ENCODE data around the gene SH3PXD2B. TPM values are rescaled to one million over a fixed set of nuclear protein-coding genes. Genes with fewer than 3 reads are reported as not detected.

SH3PXD2B gene
- total and polyA plus RNA-seq, 2 experiments from 2014 or later = 15.2 to 19.8 TPM

DNA sequence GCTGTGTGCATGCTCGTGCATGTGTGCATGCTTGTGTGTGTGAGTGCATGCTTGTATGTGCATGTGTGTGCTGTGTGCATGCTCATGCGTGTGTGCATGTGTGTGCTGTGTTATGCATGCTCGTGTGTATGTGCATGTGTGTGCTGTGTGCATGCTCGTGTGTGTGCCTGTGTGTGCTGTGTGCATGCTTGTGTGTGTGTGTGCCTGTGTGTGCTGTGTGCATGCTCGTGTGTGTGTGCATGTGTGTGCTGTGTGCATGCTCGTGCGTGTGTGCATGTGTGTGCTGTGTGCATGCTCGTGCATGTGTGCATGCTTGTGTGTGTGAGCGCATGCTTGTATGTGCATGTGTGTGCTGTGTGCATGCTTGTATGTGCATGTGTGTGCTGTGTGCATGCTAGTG lies 30.3 kb upstream of the SH3PXD2B start:
- H3F3A ChIP-seq (ENCODE audit: insufficient read depth) = no peaks in the 10 kb centered on the region
- no peaks in the 10 kb centered on the region for H3K27me3 ChIP-seq (replicated peaks; ENCODE audit: insufficient read depth)
- no peaks in the 10 kb centered on the region for H3K9me3 ChIP-seq (ENCODE audit: low read depth)
- H3K79me2 ChIP-seq (ENCODE audit: insufficient read depth) = no peaks in the 10 kb centered on the region
- no peaks in the 10 kb centered on the region for H3K4me1 ChIP-seq (ENCODE audit: insufficient read depth)
- WGBS, 2 experiments (ENCODE audit: low coverage in 1 of 2, low lambda C conversion rate in 2 of 2, missing lambda C conversion rate in 2 of 2) = 50 to 54% methylated on average over 5 to 9 of the region's 9 CpGs
- H3K36me3 ChIP-seq (ENCODE audit: low read depth) = no peaks in the 10 kb centered on the region
- H3K9me2 ChIP-seq (ENCODE audit: insufficient read depth) = no peaks in the 10 kb centered on the region
- TF ChIP-seq EZH2 (IDR thresholded peaks at IDR 0.05; ENCODE audit: insufficient read depth, poor library complexity, severe bottlenecking) = no peak
- H3K4me3 ChIP-seq = no peak overlapping the region
- H4K20me1 ChIP-seq (ENCODE audit: insufficient read depth) = no peaks in the 10 kb centered on the region
- no peak overlapping the region for H3K9ac ChIP-seq
- no peak overlapping the region for H2AFZ ChIP-seq
- in situ Hi-C loops (cut with MboI) = no loop called here
- no peak overlapping the region for H3K27ac ChIP-seq
- H3K4me2 ChIP-seq (ENCODE audit: unreplicated experiment) = no peak overlapping the region
- no peak for DNase-seq

DNA sequence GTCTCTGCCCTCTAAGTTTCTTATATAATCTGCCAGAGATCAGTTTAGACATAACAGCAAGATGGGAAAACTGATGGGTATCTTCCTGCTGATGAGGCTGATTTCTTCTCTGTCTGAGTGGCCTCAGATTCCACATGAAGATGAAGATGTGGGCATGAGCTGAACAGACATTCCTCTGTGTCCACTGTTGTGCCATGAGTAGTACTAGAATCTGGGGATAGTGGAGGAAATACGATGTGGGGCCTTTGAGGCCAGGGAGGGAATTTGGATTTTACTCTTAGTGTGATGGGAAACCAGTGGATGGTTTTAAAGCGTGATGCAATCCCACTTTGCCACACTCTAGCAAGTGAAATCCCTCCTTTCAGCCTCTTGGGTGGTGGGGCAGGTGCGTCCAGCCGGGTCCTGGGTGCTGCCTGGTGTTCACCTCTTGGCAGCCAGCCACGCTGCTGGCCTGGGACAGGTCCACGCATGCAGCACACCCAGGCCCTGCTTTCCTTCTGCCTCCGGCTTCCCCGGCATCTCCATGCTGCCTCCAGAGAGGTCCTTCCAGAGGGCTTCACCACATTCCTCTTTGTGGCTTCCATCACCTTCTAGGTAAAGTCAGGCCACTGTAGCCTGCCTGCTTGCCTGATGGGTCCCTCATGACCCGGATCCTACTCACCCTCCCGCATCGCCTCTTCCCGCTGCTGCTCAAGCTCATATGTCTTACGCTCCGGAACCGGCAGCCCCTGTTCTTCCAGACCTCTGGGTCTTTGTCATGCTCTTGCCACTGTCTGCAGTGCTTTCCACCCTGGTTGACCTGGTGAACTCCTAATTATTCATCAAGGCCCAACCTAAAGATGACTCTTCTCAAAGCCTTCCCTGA lies 28.1 kb upstream of the SH3PXD2B start:
- H3K9me3 ChIP-seq (ENCODE audit: low read depth) = no peaks in the 10 kb centered on the region
- no peak overlapping the region for H3K9ac ChIP-seq
- no peaks in the 10 kb centered on the region for H3K4me1 ChIP-seq (ENCODE audit: insufficient read depth)
- no peaks in the 10 kb centered on the region for H3K27me3 ChIP-seq (replicated peaks; ENCODE audit: insufficient read depth)
- H3F3A ChIP-seq (ENCODE audit: insufficient read depth) = no peaks in the 10 kb centered on the region
- in situ Hi-C loops (cut with MboI) = no loop called here
- TF ChIP-seq EZH2 (IDR thresholded peaks at IDR 0.05; ENCODE audit: insufficient read depth, poor library complexity, severe bottlenecking) (no peak), EZH2phosphoT487 (IDR thresholded peaks at IDR 0.05; ENCODE audit: insufficient read depth, low read depth) (no peak)
- no peaks in the 10 kb centered on the region for H4K20me1 ChIP-seq (ENCODE audit: insufficient read depth)
- WGBS, 2 experiments (ENCODE audit: low coverage in 1 of 2, low lambda C conversion rate in 2 of 2, missing lambda C conversion rate in 2 of 2) = 81 to 85% methylated on average over 15 of the region's 15 CpGs
- H3K4me2 ChIP-seq (ENCODE audit: unreplicated experiment) = no peak overlapping the region
- H3K79me2 ChIP-seq (ENCODE audit: insufficient read depth) = no peaks in the 10 kb centered on the region
- no peak overlapping the region for H2AFZ ChIP-seq
- no peaks in the 10 kb centered on the region for H3K9me2 ChIP-seq (ENCODE audit: insufficient read depth)
- H3K36me3 ChIP-seq (ENCODE audit: low read depth) = no peaks in the 10 kb centered on the region
- no peak overlapping the region for H3K4me3 ChIP-seq
- no peak for DNase-seq
- H3K27ac ChIP-seq = no peak overlapping the region

DNA sequence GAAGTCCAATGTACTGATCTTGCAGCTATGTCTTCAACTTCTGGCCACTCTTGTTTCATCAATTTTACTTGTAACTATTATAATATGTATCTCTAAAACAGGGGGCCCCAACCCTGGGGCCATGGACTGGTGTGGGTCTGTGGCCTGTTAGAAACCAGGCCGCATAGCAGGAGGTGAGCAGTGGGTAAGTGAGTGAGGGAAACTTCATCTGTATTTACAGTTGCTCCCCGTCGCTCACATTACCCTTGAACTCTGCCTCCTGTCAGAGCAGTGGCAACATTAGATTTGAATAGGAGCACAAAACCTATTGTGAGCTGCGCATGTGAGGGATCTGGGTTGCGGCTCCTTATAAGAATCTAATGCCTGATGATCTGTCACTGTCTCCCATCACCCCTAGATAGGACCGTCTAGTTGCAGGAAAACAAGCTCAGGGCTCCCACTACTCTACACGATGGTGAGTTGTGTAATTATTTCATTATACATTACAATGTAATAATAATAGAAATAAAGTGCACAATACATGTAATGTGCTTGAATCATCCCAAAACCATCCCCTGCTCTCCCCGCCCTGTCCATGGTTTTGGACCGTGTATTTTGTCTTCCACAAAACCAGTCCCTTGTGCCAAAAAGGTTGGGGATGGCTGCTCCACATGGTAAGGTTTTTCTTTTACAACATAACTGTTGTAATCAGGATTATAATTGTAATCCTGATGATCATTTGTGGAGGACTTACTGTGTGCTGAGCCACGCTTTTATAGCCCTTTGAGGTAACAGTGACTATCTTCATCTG lies 26.9 kb upstream of the SH3PXD2B start:
- peak; percentile 37 for DNase-seq
- no peak overlapping the region for H2AFZ ChIP-seq

DNA sequence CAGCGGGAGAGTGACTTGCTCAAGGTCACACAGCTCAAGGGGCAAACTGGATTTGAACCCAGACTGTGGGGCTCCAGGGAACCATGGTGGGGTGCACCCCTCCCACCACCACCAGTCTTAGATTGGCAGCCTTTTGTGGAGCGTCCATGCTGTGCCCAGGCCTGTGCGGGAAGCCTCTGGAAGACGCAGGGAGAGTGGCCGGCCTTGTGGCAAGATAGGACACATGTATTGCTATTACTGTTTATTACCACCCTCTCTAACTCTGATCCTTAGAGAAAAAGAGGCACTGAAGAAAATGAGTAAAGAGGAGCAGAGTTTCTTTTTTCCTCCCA lies 25.4 kb upstream of the SH3PXD2B start:
- no peaks in the 10 kb centered on the region for H3F3A ChIP-seq (ENCODE audit: insufficient read depth)
- no peak for DNase-seq
- TF ChIP-seq EZH2 (IDR thresholded peaks at IDR 0.05; ENCODE audit: insufficient read depth, poor library complexity, severe bottlenecking) (no peak), EZH2phosphoT487 (IDR thresholded peaks at IDR 0.05; ENCODE audit: insufficient read depth, low read depth) (no peak)
- H3K9ac ChIP-seq = no peak overlapping the region
- no peak overlapping the region for H2AFZ ChIP-seq
- no peaks in the 10 kb centered on the region for H3K9me3 ChIP-seq (ENCODE audit: low read depth)
- no peak overlapping the region for H3K4me3 ChIP-seq
- H3K4me2 ChIP-seq (ENCODE audit: unreplicated experiment) = no peak overlapping the region
- H3K79me2 ChIP-seq (ENCODE audit: insufficient read depth) = no peaks in the 10 kb centered on the region
- in situ Hi-C loops (cut with MboI) = loop anchor here (5.0 kb wide), 1 partner anchor 218 kb away; no protein-coding TSS in a partner anchor
- 83 to 86% methylated on average over 5 of the region's 5 CpGs for WGBS, 2 experiments (ENCODE audit: low coverage in 1 of 2, low lambda C conversion rate in 2 of 2, missing lambda C conversion rate in 2 of 2)
- no peaks in the 10 kb centered on the region for H3K4me1 ChIP-seq (ENCODE audit: insufficient read depth)
- H3K27me3 ChIP-seq (replicated peaks; ENCODE audit: insufficient read depth) = no peaks in the 10 kb centered on the region
- H3K27ac ChIP-seq = no peak overlapping the region
- H3K36me3 ChIP-seq (ENCODE audit: low read depth) = no peaks in the 10 kb centered on the region
- no peaks in the 10 kb centered on the region for H4K20me1 ChIP-seq (ENCODE audit: insufficient read depth)
- H3K9me2 ChIP-seq (ENCODE audit: insufficient read depth) = no peaks in the 10 kb centered on the region

More for the DNA sequence above, 26.9 kb upstream of the SH3PXD2B start:
- Histone ChIP-seq H3K9me2 (ENCODE audit: insufficient read depth) (no peaks in the 10 kb centered on the region), H3K4me1 (ENCODE audit: insufficient read depth) (no peaks in the 10 kb centered on the region), H3K79me2 (ENCODE audit: insufficient read depth) (no peaks in the 10 kb centered on the region), H3K4me3 (no peak overlapping the region), H3F3A (ENCODE audit: insufficient read depth) (no peaks in the 10 kb centered on the region), H3K27ac (no peak overlapping the region), H4K20me1 (ENCODE audit: insufficient read depth) (no peaks in the 10 kb centered on the region), H3K9me3 (ENCODE audit: low read depth) (no peaks in the 10 kb centered on the region), H3K27me3 (replicated peaks; ENCODE audit: insufficient read depth) (no peaks in the 10 kb centered on the region), H3K36me3 (ENCODE audit: low read depth) (no peaks in the 10 kb centered on the region), H3K9ac (no peak overlapping the region), H3K4me2 (ENCODE audit: unreplicated experiment) (no peak overlapping the region)
- no peak for TF ChIP-seq EZH2 (IDR thresholded peaks at IDR 0.05; ENCODE audit: insufficient read depth, poor library complexity, severe bottlenecking)
- TF ChIP-seq EZH2phosphoT487 (IDR thresholded peaks at IDR 0.05; ENCODE audit: insufficient read depth, low read depth) = no peak
- in situ Hi-C loops (cut with MboI) = no loop called here
- WGBS, 2 experiments (ENCODE audit: low coverage in 1 of 2, low lambda C conversion rate in 2 of 2, missing lambda C conversion rate in 2 of 2) = 70 to 74% methylated on average over 10 of the region's 10 CpGs
